ENCODE measurements around the gene ARMCX6. TPM values are rescaled to one million over a fixed set of nuclear protein-coding genes. Genes with fewer than 3 reads are reported as not detected.

The ARMCX6 gene
- total and polyA plus RNA-seq, 2 of the 13 experiments (the other 11 are each of a cell fraction or from before 2014, with no cell fraction given) = 19.4 to 23.3 TPM

Small RNAs within 50 kb of the gene (small RNA-seq; reads per million reads assigned to genes)
- 0.20 to 14.5 (median 2.3) reads per million in 3 experiments for gene RNU6-30P (ENCODE audit: insufficient read depth in 2 of 3, insufficient read length in 3 of 3, low read depth in 2 of 3, low replicate concordance in 1 of 3)

Other genes starting within 250 kb of the ARMCX6 start
- not detected in 2 replicates for gene BTK, start 231.8 kb downstream of the ARMCX6 start, total RNA-seq (2016; rRNA removed; fragmentation: Illumina TruSeq; extraction: Trizol)
- gene BTK, start 231.8 kb downstream of the ARMCX6 start, polyA plus RNA-seq (2011; rRNA removed) = not detected in 2 replicates
- gene RPL36A, start 227.0 kb downstream of the ARMCX6 start, total RNA-seq (2016; rRNA removed; fragmentation: Illumina TruSeq; extraction: Trizol) = 1,152 and 1,356 TPM in 2 replicates
- gene RPL36A, start 227.0 kb downstream of the ARMCX6 start, polyA plus RNA-seq (2011; rRNA removed) = 1,716 and 1,794 TPM in 2 replicates
- gene GLA, start 210.1 kb downstream of the ARMCX6 start, total RNA-seq (2016; rRNA removed; fragmentation: Illumina TruSeq; extraction: Trizol) = 33.3 and 59.3 TPM in 2 replicates
- 27.0 and 31.4 TPM in 2 replicates for gene GLA, start 210.1 kb downstream of the ARMCX6 start, polyA plus RNA-seq (2011; rRNA removed)
- gene HNRNPH2, start 209.8 kb downstream of the ARMCX6 start, total RNA-seq (2016; rRNA removed; fragmentation: Illumina TruSeq; extraction: Trizol) = 56.9 and 80.1 TPM in 2 replicates
- 19.8 and 23.8 TPM in 2 replicates for gene HNRNPH2, start 209.8 kb downstream of the ARMCX6 start, polyA plus RNA-seq (2011; rRNA removed)
- not detected in 2 replicates for gene ARMCX4, start 132.5 kb downstream of the ARMCX6 start, total RNA-seq (2016; rRNA removed; fragmentation: Illumina TruSeq; extraction: Trizol)
- gene ARMCX4, start 132.5 kb downstream of the ARMCX6 start, polyA plus RNA-seq (2011; rRNA removed) = not detected in 2 replicates
- gene ARMCX1, start 67.5 kb downstream of the ARMCX6 start, total RNA-seq (2016; rRNA removed; fragmentation: Illumina TruSeq; extraction: Trizol) = not detected in 2 replicates
- gene ARMCX1, start 67.5 kb downstream of the ARMCX6 start, polyA plus RNA-seq (2011; rRNA removed) = not detected in 2 replicates
- 24.7 and 28.3 TPM in 2 replicates for gene ARMCX3, start 5.2 kb upstream of the ARMCX6 start, total RNA-seq (2016; rRNA removed; fragmentation: Illumina TruSeq; extraction: Trizol)
- 15.1 and 19.9 TPM in 2 replicates for gene ARMCX3, start 5.2 kb upstream of the ARMCX6 start, polyA plus RNA-seq (2011; rRNA removed)
- not detected in 2 replicates for gene ARMCX2, start 41.9 kb upstream of the ARMCX6 start, total RNA-seq (2016; rRNA removed; fragmentation: Illumina TruSeq; extraction: Trizol)
- not detected in 2 replicates for gene ARMCX2, start 41.9 kb upstream of the ARMCX6 start, polyA plus RNA-seq (2011; rRNA removed)